ENCODE results near the gene MAP7D2.

GRCh38 chrX:20071511-20072079 lies 45.1 kb downstream of the MAP7D2 start:
- TF ChIP-seq CREB1 (CRISPR knock-in tag; IDR thresholded peaks at IDR 0.05; ENCODE audit: low read depth) (no peak), CTCF (conservative IDR thresholded peaks at IDR 0.05; ENCODE audit: low read depth in 2 of 2) (no peak), ZNF331 (CRISPR knock-in tag; IDR thresholded peaks at IDR 0.05; ENCODE audit: low read depth) (no peak), REST (IDR thresholded peaks at IDR 0.05; ENCODE audit: unreplicated experiment) (no peak), EZH2 (IDR thresholded peaks at IDR 0.05; ENCODE audit: low read depth, unreplicated experiment) (no peak), POLR2AphosphoS5 (IDR thresholded peaks at IDR 0.05; ENCODE audit: low read depth) (no peak), STAT1 (IDR thresholded peaks at IDR 0.05; ENCODE audit: unreplicated experiment) (no peak), JUNB (IDR thresholded peaks at IDR 0.05; ENCODE audit: unreplicated experiment) (no peak), NANOG (IDR thresholded peaks at IDR 0.05; ENCODE audit: borderline replicate concordance) (no peak), EZH2phosphoT487 (IDR thresholded peaks at IDR 0.05; ENCODE audit: unreplicated experiment) (no peak), ETS1 (IDR thresholded peaks at IDR 0.05) (no peak), ZNF114 (CRISPR knock-in tag; IDR thresholded peaks at IDR 0.05) (no peak)
